DOHH2 (cell line): ENCODE data around the gene DSTYK.

Source experiments
- H3F3A ChIP-seq: fragments of 200-600 bp; sonication (generic), shearing (Covaris generic); 2 replicates; pipeline ENCODE4 v1.6.0; 2016; ENCODE audit warnings: antibody characterized with exemption, mild to moderate bottlenecking; ENCODE audit not compliant: control insufficient read depth, insufficient read depth
- H3K27ac ChIP-seq: fragments of 200-600 bp; sonication (generic); 2 replicates; pipeline ENCODE4 v1.5.1; 2014; ENCODE audit warnings: low read depth, mild to moderate bottlenecking, low read length, moderate library complexity
- H3K27me3 ChIP-seq: fragments of 200-600 bp; sonication (generic); 2 replicates; pipeline ENCODE4 v1.6.1; 2014; ENCODE audit warnings: mild to moderate bottlenecking, low read length, mixed read lengths; ENCODE audit not compliant: control insufficient read depth
- H3K36me3 ChIP-seq: fragments of 200-600 bp; sonication (generic); 2 replicates; pipeline ENCODE4 v1.6.1; 2014; ENCODE audit warnings: mild to moderate bottlenecking, low read length, moderate library complexity, mixed read lengths; ENCODE audit not compliant: control insufficient read depth
- H3K4me1 ChIP-seq: fragments of 200-600 bp; sonication (generic); 2 replicates; pipeline ENCODE4 v1.6.1; 2014; ENCODE audit warnings: mild to moderate bottlenecking, low read length, mixed read lengths; ENCODE audit not compliant: control insufficient read depth
- H3K4me2 ChIP-seq: fragments of 200-600 bp; sonication (generic); 2 replicates; pipeline ENCODE4 v1.6.0; 2014; ENCODE audit warnings: mild to moderate bottlenecking, low read length, moderate library complexity
- H3K4me3 ChIP-seq: fragments of 200-600 bp; sonication (generic); 2 replicates; pipeline ENCODE4 v1.5.1; 2014; ENCODE audit warnings: mild to moderate bottlenecking, low read length, mixed read lengths
- H3K79me2 ChIP-seq: fragments of 200-600 bp; sonication (generic); 2 replicates; pipeline ENCODE4 v1.6.1; 2014; ENCODE audit warnings: mild to moderate bottlenecking, low read length, mixed read lengths; ENCODE audit not compliant: control insufficient read depth
- H3K9me2 ChIP-seq: fragments of 200-600 bp; sonication (generic); replicated peaks from 2 replicates; pipeline ENCODE4 v1.6.1; 2014; ENCODE audit warnings: mild to moderate bottlenecking, low read length, mixed read lengths; ENCODE audit not compliant: control insufficient read depth
- H3K9me3 ChIP-seq: fragments of 200-600 bp; sonication (generic); 2 replicates; pipeline ENCODE4 v1.6.1; 2014; ENCODE audit warnings: antibody characterized with exemption, low read length, mixed read lengths; ENCODE audit not compliant: control insufficient read depth, insufficient read depth
- H4K20me1 ChIP-seq: fragments of 200-600 bp; sonication (generic); 2 replicates; pipeline ENCODE4 v1.6.0; 2014; ENCODE audit warnings: low read depth, mild to moderate bottlenecking, antibody characterized with exemption, low read length, moderate library complexity; ENCODE audit not compliant: control insufficient read depth, insufficient read depth
- EZH2phosphoT487 ChIP-seq: fragments of 200-600 bp; sonication (generic); IDR thresholded peaks from 2 replicates; pipeline ENCODE4 v1.6.1; 2017; ENCODE audit warnings: borderline replicate concordance, mild to moderate bottlenecking, antibody characterized with exemption, low read length, moderate library complexity, mixed read lengths
- TF ChIP-seq, protein P1 (sequence below): fragments of 200-600 bp; sonication (generic); IDR thresholded peaks from one replicate; pipeline ENCODE4 v1.5.1; 2014; ENCODE audit warnings: antibody characterized with exemption, mild to moderate bottlenecking, low read depth, low read length; ENCODE audit not compliant: poor library complexity, severe bottlenecking

The DSTYK gene

GRCh38 chr1:205199090-205199930 is 12.2 kb downstream of the DSTYK start:
- no peaks in the 10 kb centered on the region for H3K9me2 ChIP-seq
- TF ChIP-seq, protein P1, sequence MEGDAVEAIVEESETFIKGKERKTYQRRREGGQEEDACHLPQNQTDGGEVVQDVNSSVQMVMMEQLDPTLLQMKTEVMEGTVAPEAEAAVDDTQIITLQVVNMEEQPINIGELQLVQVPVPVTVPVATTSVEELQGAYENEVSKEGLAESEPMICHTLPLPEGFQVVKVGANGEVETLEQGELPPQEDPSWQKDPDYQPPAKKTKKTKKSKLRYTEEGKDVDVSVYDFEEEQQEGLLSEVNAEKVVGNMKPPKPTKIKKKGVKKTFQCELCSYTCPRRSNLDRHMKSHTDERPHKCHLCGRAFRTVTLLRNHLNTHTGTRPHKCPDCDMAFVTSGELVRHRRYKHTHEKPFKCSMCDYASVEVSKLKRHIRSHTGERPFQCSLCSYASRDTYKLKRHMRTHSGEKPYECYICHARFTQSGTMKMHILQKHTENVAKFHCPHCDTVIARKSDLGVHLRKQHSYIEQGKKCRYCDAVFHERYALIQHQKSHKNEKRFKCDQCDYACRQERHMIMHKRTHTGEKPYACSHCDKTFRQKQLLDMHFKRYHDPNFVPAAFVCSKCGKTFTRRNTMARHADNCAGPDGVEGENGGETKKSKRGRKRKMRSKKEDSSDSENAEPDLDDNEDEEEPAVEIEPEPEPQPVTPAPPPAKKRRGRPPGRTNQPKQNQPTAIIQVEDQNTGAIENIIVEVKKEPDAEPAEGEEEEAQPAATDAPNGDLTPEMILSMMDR: no peak
- TF ChIP-seq EZH2phosphoT487: no peak
- H3K9me3 ChIP-seq: no peaks in the 10 kb centered on the region
- no peaks in the 10 kb centered on the region for H3K4me1 ChIP-seq
- no peak overlapping the region for H3K4me2 ChIP-seq
- no peaks in the 10 kb centered on the region for H3K27me3 ChIP-seq
- no peaks in the 10 kb centered on the region for H4K20me1 ChIP-seq
- H3K79me2 ChIP-seq: peaks cover 3% of the 10 kb centered on the region
- no peak overlapping the region for H3K4me3 ChIP-seq
- no peaks in the 10 kb centered on the region for H3F3A ChIP-seq
- no peak overlapping the region for H3K27ac ChIP-seq
- no peaks in the 10 kb centered on the region for H3K36me3 ChIP-seq

GRCh38 chr1:205192287-205192686 is 19.2 kb downstream of the DSTYK start:
- Histone ChIP-seq H3K27me3 (no peaks in the 10 kb centered on the region), H3K27ac (no peak overlapping the region), H3K9me2 (no peaks in the 10 kb centered on the region), H3K4me2 (no peak overlapping the region), H3K4me3 (no peak overlapping the region), H3F3A (no peaks in the 10 kb centered on the region), H3K9me3 (no peaks in the 10 kb centered on the region), H4K20me1 (no peaks in the 10 kb centered on the region), H3K36me3 (no peaks in the 10 kb centered on the region), H3K4me1 (peaks cover 14% of the 10 kb centered on the region), H3K79me2 (peaks cover 11% of the 10 kb centered on the region)
- TF ChIP-seq, protein P1: no peak
- TF ChIP-seq EZH2phosphoT487: no peak

DNA sequence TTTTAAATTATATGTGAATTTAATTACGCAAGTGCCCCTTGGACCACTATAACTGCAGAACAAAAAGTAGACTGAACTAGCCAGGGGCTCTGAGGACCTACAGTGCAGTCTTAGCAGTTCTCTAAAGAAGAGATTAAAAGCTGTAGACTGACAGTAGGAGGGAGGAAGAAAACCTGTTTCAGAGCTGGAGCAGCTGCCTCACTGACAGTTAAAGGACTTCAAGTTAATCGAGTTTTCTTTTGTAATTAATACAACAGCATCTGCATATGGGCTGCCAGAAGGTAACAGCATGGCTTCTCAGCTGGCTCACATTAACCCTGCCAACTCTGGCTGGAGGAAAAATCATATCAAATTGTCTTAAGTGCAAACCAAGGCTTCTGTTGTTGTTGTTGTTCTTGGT is 19.9 kb downstream of the DSTYK start:
- H3K9me3 ChIP-seq: no peaks in the 10 kb centered on the region
- no peaks in the 10 kb centered on the region for H3K27me3 ChIP-seq
- no peak overlapping the region for H3K4me2 ChIP-seq
- TF ChIP-seq, protein P1: no peak
- TF ChIP-seq EZH2phosphoT487: no peak
- peaks cover 14% of the 10 kb centered on the region for H3K4me1 ChIP-seq
- H3F3A ChIP-seq: no peaks in the 10 kb centered on the region
- no peaks in the 10 kb centered on the region for H4K20me1 ChIP-seq
- no peak overlapping the region for H3K4me3 ChIP-seq
- H3K79me2 ChIP-seq: peaks cover 11% of the 10 kb centered on the region
- H3K27ac ChIP-seq: no peak overlapping the region
- no peaks in the 10 kb centered on the region for H3K9me2 ChIP-seq
- no peaks in the 10 kb centered on the region for H3K36me3 ChIP-seq
